OCI-LY7 (cell line): Measurements from ENCODE around the gene CMAS.

ENCODE experiments used
- EZH2phosphoT487 ChIP-seq: fragments of 200-600 bp; sonication (generic); IDR thresholded peaks from 2 replicates; pipeline ENCODE4 v1.6.1; 2018; ENCODE audit warnings: low read depth, borderline replicate concordance, mild to moderate bottlenecking, mixed run types, antibody characterized with exemption, low read length, moderate library complexity, mixed read lengths
- TF ChIP-seq, protein P1 (sequence below): fragments of 200-600 bp; sonication (generic); conservative IDR thresholded peaks from 2 replicates; pipeline ENCODE4 v1.5.1; 2014; ENCODE audit warnings: mild to moderate bottlenecking, antibody characterized with exemption, low read length, moderate library complexity, mixed read lengths

DNA sequence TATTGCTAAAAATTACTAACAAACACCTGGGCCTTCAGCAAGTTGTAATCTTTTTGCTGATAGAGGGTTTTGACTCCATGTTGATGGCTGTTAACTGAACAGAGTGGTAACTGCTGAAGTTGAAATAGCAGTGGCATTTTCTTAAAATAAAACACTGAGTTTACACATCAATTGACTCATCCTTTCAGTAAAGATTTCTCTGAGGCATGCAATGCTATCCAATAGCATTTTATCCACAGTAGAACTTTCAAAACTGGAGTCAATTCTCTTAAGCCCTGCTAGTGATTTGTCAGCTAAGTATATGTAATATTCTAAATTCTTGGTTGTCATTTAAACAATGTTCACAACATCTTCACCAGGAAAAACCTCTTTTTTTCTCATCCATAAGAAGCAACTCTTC is 59.5 kb downstream of the CMAS start:
- TF ChIP-seq, protein P1, sequence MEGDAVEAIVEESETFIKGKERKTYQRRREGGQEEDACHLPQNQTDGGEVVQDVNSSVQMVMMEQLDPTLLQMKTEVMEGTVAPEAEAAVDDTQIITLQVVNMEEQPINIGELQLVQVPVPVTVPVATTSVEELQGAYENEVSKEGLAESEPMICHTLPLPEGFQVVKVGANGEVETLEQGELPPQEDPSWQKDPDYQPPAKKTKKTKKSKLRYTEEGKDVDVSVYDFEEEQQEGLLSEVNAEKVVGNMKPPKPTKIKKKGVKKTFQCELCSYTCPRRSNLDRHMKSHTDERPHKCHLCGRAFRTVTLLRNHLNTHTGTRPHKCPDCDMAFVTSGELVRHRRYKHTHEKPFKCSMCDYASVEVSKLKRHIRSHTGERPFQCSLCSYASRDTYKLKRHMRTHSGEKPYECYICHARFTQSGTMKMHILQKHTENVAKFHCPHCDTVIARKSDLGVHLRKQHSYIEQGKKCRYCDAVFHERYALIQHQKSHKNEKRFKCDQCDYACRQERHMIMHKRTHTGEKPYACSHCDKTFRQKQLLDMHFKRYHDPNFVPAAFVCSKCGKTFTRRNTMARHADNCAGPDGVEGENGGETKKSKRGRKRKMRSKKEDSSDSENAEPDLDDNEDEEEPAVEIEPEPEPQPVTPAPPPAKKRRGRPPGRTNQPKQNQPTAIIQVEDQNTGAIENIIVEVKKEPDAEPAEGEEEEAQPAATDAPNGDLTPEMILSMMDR = no peak
- no peak for TF ChIP-seq EZH2phosphoT487
